GM12872 (cell line): ENCODE measurements around the gene CTRB2.

ENCODE experiments used
- TF ChIP-seq, protein P1 (sequence below): IDR thresholded peaks from 3 replicates; pipeline ENCODE4 v1.5.1; 2011; ENCODE audit warnings: low read depth, mild to moderate bottlenecking, low read length, moderate library complexity; ENCODE audit not compliant: insufficient read depth

CTRB2 gene

DNA sequence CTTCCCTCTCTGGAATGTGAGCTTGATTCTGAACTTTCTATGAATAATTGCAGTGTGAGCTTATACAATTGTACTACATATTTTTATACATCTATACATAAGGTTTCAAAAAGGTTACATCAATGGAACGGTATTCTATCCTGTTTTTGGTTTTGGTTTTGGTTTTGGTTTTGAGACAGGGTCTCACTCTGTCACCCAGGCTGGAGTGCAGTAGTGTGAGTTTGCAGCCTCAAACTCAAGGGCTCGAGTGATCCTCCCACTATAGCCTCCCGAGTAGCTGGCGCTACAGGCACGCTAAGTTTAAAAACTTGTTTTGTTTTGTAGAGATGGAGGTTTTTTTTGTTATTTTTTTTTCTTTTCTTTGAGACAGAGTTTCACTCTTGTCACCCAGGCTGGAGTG, 12.9 kb upstream of the CTRB2 start:
- TF ChIP-seq, protein P1, sequence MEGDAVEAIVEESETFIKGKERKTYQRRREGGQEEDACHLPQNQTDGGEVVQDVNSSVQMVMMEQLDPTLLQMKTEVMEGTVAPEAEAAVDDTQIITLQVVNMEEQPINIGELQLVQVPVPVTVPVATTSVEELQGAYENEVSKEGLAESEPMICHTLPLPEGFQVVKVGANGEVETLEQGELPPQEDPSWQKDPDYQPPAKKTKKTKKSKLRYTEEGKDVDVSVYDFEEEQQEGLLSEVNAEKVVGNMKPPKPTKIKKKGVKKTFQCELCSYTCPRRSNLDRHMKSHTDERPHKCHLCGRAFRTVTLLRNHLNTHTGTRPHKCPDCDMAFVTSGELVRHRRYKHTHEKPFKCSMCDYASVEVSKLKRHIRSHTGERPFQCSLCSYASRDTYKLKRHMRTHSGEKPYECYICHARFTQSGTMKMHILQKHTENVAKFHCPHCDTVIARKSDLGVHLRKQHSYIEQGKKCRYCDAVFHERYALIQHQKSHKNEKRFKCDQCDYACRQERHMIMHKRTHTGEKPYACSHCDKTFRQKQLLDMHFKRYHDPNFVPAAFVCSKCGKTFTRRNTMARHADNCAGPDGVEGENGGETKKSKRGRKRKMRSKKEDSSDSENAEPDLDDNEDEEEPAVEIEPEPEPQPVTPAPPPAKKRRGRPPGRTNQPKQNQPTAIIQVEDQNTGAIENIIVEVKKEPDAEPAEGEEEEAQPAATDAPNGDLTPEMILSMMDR, result no peak

DNA sequence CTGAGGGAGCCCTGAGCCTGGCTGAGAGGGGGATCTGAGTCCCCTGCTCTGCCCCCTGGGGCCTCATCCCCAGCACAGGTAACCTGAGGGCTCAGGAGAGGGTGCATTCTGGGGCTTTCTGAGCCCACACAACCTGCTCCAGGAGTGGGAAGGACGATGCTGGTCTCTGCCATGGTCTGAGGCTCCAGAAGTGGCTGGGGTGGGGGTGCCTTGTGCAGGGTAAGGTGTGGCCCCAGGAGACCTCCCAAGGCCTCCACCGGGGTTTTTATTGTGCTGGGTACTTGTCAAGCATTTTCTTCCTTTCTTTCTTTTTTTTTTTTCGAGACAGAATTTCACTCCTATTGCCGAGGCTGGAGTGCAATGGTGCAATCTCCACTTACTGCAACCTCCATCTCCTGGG, 12.1 kb upstream of the CTRB2 start:
- TF ChIP-seq, protein P1, result no peak

DNA sequence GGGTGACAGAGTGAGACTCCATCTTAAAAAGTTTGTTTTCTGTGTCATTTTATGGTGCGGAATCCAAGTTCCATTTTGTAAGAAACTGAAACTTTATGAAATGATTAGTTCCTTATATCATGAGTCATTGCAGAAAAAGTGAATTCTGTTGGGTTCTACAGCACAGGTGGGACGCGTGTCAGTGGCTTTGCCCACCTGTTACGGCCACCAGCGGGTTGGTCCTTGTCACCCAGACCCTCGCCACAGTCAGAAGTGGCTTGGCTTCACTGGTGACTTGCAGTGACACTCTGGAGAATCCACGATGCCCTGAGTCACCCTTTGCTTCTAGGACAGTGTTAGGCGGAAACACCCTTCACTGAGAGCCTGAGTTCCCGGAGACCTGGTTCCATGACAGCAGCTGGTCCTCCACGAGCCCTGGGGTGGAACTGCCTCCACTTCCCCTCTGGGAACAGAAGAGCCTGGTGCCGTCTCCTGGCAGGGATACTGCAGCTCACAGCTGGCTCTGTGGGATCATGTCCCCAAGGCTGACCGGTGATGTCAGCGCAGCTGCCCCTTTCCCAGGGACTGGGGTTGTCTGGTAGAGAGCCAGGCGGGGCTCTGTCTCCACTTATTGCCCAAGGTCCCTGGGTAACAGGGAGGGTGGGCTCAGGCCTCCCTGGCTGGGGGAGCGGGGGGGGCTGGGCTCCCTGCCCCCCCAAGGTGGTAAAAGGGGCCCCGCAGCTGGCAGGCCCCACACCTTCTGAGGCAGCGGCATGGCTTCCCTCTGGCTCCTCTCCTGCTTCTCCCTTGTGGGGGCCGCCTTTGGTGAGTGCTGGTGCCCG, 11.5 kb upstream of the CTRB2 start, which contains the start of gene CTRB1:
TSS of gene CTRB1 (plus strand) at position 733 of the 821 bp plus-strand sequence. CDS start at position 753, 20 bp downstream.
- TF ChIP-seq, protein P1, result no peak

DNA sequence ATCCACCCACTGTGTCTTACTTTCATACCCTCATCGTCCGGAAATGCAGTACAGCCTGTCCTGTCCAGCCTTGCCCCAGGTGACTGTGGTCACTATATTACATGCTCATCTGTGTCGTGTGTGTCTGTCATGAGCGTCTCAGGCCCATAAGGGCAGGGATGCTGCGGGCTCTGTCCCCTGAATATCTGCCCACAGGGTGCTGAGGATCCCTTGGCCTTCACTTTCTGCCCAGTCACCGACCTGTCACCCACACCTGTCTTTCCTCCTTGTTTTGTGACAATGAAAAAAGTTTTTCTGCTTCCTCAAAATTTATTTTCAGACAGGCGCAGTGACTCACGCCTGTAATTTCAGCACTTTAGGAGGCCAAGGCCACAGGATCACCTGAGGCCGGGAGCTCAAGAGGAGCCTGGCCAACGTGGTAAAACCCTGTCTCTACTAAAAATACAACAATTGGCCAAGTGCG, 10.5 kb upstream of the CTRB2 start:
- TF ChIP-seq, protein P1, result no peak

DNA sequence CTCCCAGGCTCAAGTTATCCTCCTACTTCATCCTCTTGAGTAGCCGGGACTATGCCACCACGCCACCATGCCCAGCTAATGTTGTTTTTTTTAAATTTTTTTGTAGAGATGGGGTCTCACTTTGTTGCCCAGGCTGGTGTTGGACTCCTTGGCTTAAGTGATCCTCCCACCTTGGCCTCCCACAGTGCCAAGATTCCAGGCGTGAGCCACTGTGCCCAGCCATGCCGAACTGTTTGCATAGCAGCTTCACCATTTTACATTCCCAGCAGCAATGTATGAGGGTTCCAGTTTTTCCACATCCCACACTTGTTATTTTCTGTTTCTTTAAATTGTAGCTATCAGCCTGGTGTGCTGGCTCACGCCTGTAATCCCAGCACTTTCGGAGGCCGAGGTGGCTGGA, 9.6 kb upstream of the CTRB2 start:
- TF ChIP-seq, protein P1, result no peak

DNA sequence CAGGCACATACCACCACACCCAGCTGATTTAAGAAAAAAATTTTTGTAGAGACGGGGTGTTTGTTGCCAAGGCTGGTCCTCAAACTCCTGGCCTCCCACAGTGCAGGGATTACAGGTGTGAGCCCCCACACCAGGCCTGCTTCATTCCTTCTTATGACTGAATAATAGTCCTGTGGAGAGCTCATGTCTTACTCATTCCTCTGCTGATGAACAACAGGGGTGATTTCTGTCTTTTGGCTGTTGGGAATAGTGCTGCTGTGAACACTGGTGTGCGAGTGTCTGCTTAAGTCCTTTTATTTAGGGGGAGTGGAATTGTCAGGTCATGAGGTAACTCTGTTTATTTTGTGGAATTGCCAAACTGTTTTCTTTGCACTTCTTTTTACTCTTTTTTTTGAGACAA, 9.2 kb upstream of the CTRB2 start:
- TF ChIP-seq, protein P1, result no peak

DNA sequence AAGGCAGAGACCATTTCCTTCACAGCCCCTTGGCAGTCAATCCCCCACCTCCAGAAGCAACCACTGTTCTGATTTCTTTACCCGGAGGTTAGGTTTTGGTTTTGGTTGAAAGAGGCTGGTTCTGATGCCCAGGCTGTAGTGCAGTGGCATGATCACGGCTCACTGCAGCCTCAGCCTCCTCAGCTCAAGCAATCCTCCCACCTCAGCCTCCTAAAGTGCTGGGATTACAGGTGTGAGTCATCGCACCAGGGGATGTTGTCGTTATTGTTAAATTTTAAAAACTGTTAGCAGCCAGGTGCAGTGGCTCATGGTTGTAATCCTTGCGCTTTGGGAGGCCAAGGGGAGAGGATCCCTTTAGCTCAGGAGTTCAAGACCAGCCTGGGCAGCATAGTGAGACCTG, 3.0 kb upstream of the CTRB2 start:
- TF ChIP-seq, protein P1, result no peak
